22Rv1 (cell line): Measurements from ENCODE around the gene NAT8L.

Source experiments
- ZFX ChIP-seq: fragments of 450-650 bp; IDR thresholded peaks from 2 replicates; pipeline ENCODE4 v1.6.1; 2017; ENCODE audit warnings: antibody characterized with exemption, borderline replicate concordance
- TF ChIP-seq, protein P1 (sequence below): fragments of 450-650 bp; IDR thresholded peaks from 2 replicates; pipeline ENCODE4 v1.5.1; 2017; ENCODE audit warnings: mild to moderate bottlenecking

DNA sequence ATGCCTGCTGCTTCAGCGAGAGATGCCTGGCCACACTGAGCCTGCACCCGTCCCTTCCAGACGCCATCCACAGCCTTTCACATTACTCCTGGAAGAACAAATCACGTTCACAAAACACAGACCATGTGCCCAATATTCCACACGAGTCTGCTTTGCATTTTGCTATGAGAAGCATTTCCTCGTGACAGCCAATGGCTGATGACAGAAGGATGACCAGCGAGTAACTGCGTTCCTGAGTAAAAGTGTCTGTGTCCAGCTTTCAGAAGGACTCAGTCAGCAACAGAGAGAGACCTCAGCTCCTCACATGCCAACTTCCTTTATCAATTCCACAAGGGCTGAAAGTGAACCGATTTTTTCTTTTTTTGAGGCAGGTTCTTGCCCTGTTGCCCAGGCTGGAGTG, 19.5 kb downstream of the NAT8L start:
- TF ChIP-seq, protein P1, sequence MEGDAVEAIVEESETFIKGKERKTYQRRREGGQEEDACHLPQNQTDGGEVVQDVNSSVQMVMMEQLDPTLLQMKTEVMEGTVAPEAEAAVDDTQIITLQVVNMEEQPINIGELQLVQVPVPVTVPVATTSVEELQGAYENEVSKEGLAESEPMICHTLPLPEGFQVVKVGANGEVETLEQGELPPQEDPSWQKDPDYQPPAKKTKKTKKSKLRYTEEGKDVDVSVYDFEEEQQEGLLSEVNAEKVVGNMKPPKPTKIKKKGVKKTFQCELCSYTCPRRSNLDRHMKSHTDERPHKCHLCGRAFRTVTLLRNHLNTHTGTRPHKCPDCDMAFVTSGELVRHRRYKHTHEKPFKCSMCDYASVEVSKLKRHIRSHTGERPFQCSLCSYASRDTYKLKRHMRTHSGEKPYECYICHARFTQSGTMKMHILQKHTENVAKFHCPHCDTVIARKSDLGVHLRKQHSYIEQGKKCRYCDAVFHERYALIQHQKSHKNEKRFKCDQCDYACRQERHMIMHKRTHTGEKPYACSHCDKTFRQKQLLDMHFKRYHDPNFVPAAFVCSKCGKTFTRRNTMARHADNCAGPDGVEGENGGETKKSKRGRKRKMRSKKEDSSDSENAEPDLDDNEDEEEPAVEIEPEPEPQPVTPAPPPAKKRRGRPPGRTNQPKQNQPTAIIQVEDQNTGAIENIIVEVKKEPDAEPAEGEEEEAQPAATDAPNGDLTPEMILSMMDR: no peak
- no peak for TF ChIP-seq ZFX
